ENCODE results near the gene WDR59. TPM values are rescaled to one million over a fixed set of nuclear protein-coding genes. Genes with fewer than 3 reads are reported as not detected.

The WDR59 gene
- polyA plus RNA-seq, 3 donors, result 79.0 to 120 (median 107) TPM

DNA sequence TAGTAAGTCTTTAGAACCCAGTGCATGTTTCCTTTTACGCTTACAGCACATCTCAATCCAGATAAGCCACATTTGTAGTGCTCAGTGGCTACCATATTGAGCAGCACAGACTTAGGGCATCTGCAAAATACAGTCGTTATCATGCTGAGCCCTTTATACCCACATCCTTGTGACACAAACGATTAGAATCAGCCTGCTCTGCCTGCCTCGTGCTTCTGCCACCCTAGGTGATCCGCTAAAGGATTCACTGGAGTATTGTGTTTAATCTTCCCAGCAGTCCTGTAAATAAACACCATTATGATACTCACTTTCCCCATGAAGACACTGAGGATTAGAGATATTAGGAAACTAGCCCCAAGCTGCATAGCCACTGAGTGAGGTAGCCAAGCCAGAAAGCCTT, 159.0 kb downstream of the WDR59 start:
- DNase-seq, result no peak

- DNase-seq, result no peak
These were observed 159.9 kb downstream of the WDR59 start for GRCh38 chr16:74825016-74825415.

Other genes with a start within 250 kb of the WDR59 start
- gene FA2H, start 210.3 kb downstream of the WDR59 start, polyA plus RNA-seq (ENCODE audit: insufficient read length in 3 of 3), result 1 to 10 TPM; 3.9 to 4.7 (median 4.2) TPM
- gene ZNRF1, start 13.9 kb upstream of the WDR59 start, polyA plus RNA-seq (ENCODE audit: insufficient read length in 3 of 3), result 10 to 100 TPM; 29.4 to 37.3 (median 34.9) TPM
- 1 to 10 TPM; 8.4 to 9.4 (median 9.1) TPM for gene LDHD, start 131.7 kb upstream of the WDR59 start, polyA plus RNA-seq (ENCODE audit: insufficient read length in 3 of 3)
- gene ZFP1, start 163.4 kb upstream of the WDR59 start, polyA plus RNA-seq (ENCODE audit: insufficient read length in 3 of 3), result 10 to 100 TPM; 19.3 to 23.3 (median 22.8) TPM
- gene CTRB2, start 222.0 kb upstream of the WDR59 start, polyA plus RNA-seq (ENCODE audit: insufficient read length in 3 of 3), result under 1 TPM in 2 of 3 donors, not detected in 1; 0.07 to 0.10 TPM
- under 1 TPM in 2 of 3 donors, not detected in 1; 0.07 to 0.30 TPM for gene CTRB1, start 233.9 kb upstream of the WDR59 start, polyA plus RNA-seq (ENCODE audit: insufficient read length in 3 of 3)